GM12891 (cell line): ENCODE measurements around the gene TENM3.

Source experiments
- POLR2A ChIP-seq: IDR thresholded peaks from 2 replicates; pipeline ENCODE4 v1.6.1; 2011; ENCODE audit warnings: low read depth, low read length, control low read depth
- TAF1 ChIP-seq: IDR thresholded peaks from 2 replicates; pipeline ENCODE4 v1.6.1; 2011; ENCODE audit warnings: low read depth, low read length, control low read depth

- TF ChIP-seq POLR2A (no peak), TAF1 (no peak)
These were observed 20.4 kb upstream of the TENM3 start for GRCh38 chr4:182222766-182223165.
